Small intestine (tissue), 7 donors: Measurements from ENCODE around the gene STX8. TPM values are rescaled to one million over a fixed set of nuclear protein-coding genes. Genes with fewer than 3 reads are reported as not detected.
A peak's percentile ranks its signal among the peaks of the same experiment; 100 is the strongest.
"Not testable (repeated sequence)": the region's sequence is repeated elsewhere in the genome, so short reads cannot be mapped to it uniquely, and the experiment has no call there.

Experiments used
- DNase-seq, 2 donors: peaks; one replicate each; pipeline versions ENCODE4 v3.0.0 to v3.0.0-alpha.2; 2013
- FAIRE-seq: peaks from 2 replicates; lab custom pipeline; 2012; peaks lifted over from hg19 to GRCh38; lab: Jason Lieb, UNC
- H3K27ac ChIP-seq, 3 donors: one replicate each; pipeline ENCODE4 v1.5.1; 2013; ENCODE audit warnings: low read length in 2 of 3, mild to moderate bottlenecking in 2 of 3, control low read depth in 1 of 3, inconsistent platforms in 1 of 3, low read depth in 1 of 3, moderate library complexity in 1 of 3
- H3K27me3 ChIP-seq, 3 donors: one replicate each; pipeline ENCODE4 v1.6.1; 2013; ENCODE audit warnings: low read length in 3 of 3, inconsistent platforms in 1 of 3; ENCODE audit not compliant: control insufficient read depth in 3 of 3, insufficient read depth in 3 of 3
- H3K36me3 ChIP-seq, 3 donors: one replicate each; pipeline ENCODE4 v1.6.1; 2013; ENCODE audit warnings: low read length in 3 of 3, inconsistent platforms in 1 of 3, low read depth in 1 of 3, mild to moderate bottlenecking in 1 of 3, moderate library complexity in 1 of 3; ENCODE audit not compliant: control insufficient read depth in 3 of 3, insufficient read depth in 2 of 3
- H3K4me1 ChIP-seq, 3 donors: one replicate each; pipeline ENCODE4 v1.6.1; 2013; ENCODE audit warnings: low read length in 2 of 3, inconsistent platforms in 1 of 3, low read depth in 1 of 3, mild to moderate bottlenecking in 1 of 3, moderate library complexity in 1 of 3; ENCODE audit not compliant: control insufficient read depth in 3 of 3, insufficient read depth in 2 of 3
- H3K4me3 ChIP-seq, 3 donors: one replicate each; pipeline ENCODE4 v1.5.1; 2013; ENCODE audit warnings: low read length in 3 of 3, control low read depth in 1 of 3, inconsistent platforms in 1 of 3, low read depth in 1 of 3, mild to moderate bottlenecking in 1 of 3, moderate library complexity in 1 of 3
- H3K9me3 ChIP-seq, 2 donors: one replicate each; pipeline ENCODE4 v1.6.1; 2013; ENCODE audit warnings: low read depth in 1 of 2, low read length in 1 of 2; ENCODE audit not compliant: control insufficient read depth in 2 of 2, insufficient read depth in 1 of 2
- WGBS, 3 donors: extraction: QIAGEN DNeasy Blood & Tissue Kit; methylation state at CpG; one replicate each; pipeline ENCODE4 v1.1.7; 2013; 5-methylcytosine and 5-hydroxymethylcytosine counted together
- polyA plus RNA-seq, 4 donors: library from polyadenylated mRNA; stranded (reverse) in 3 of 4; unstranded in 1 of 4; fragments of 200-250 nt in 3 of 4; fragments of 120-200 nt in 1 of 4; gene quantifications; one replicate each; pipeline versions ENCODE4 v1.2.1 to v1.2.3, GENCODE V29; 2013
- donor health status: healthy with polysubstance abuse.
- donor health status: control.
- donor health status: control.
- donor health status: Bipolar disorder and iron deficiency.
- donor health status: healthy.

The STX8 gene
- polyA plus RNA-seq, 4 donors: 35.3 to 72.2 (median 51.8) TPM

DNA sequence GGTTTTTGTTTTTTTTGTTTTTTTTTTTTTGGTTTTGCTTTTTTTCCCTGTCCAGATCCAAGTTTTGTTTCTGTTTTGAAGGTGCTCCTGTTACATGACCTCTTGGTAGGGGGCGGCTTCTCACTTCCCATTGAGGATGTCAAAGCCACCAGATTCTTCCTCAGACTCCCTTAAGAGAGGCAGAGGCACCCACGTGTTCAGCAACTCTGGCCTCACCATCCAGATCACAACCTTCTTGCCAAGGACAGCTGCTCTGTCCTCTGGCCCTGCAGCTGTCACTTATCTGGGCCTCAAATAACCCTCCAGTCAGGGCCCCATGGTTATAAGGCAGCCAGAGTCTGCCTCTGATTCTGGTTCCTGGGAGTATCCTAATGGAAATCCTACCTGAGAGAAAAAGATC is 208.5 kb downstream of the STX8 start:
- Histone ChIP-seq H3K4me1 (peaks cover 0 to 5% (median 0%) of the 10 kb centered on the region in 3 donors), H3K9me3 (no peaks in the 10 kb centered on the region), H3K27me3 (no peaks in the 10 kb centered on the region), H3K36me3 (no peaks in the 10 kb centered on the region), H3K27ac (no peak overlapping the region), H3K4me3 (no peak overlapping the region)
- FAIRE-seq (no peak), DNase-seq (peak in 1 of 2 donors; percentile 44)
- 45 to 58% (median 48%) methylated on average over 2 of the region's 2 CpGs for whole genome bisulfite sequencing, 3 donors

- peaks cover 0 to 5% (median 0%) of the 10 kb centered on the region in 3 donors for H3K4me1 ChIP-seq
- no peak overlapping the region for H3K27ac ChIP-seq
- DNase-seq (no peak), FAIRE-seq (no peak)
- H3K27me3 ChIP-seq: no peaks in the 10 kb centered on the region
- no peaks in the 10 kb centered on the region for H3K9me3 ChIP-seq
- WGBS, 3 donors: 63 to 95% (median 72%) methylated on average over 3 of the region's 3 CpGs
- no peak overlapping the region for H3K4me3 ChIP-seq
- no peaks in the 10 kb centered on the region for H3K36me3 ChIP-seq
Measured at GRCh38 chr17:9364837-9365430, 210.7 kb downstream of the STX8 start.

DNA sequence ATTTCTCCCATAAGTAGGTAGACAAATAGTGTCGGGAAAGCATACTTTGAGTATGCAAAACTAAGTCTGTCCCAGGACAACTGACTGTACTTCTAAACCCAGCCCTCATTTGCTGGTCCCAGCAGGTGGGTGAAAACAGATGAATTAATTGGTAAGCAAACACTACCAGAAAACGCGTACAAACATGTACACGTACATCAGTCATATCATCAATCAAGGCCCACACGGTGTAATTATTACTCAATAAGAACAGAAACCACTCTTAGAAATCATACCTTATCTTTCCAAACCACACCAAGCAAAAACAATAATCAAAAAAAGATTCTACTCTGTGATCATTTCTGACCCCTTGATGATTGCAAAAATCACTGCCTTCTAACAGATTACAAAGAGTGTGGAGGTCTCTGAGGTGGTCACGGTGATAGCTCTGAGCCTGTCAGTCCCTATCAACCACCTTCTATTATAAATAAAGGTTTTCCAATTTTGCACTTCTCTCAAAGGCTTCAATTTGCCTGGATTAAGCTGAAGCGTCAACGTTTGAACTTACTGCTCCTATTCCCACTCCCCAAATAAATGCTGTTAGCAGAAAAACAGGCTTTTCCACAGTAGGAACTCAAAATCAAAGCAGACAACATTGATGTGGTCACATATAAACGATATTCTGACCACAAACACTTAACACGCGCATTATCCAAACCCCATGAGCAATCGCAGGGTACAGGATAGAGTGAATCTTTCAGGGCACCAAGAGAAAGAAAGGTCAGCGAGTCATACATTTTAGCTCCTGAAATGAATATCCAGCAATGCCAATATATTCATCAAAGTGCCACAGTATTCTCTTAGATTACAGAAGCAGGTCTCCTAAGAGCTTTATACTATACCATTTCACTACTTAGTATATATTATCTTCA is 211.9 kb downstream of the STX8 start:
- Histone ChIP-seq H3K27ac (no peak overlapping the region), H3K27me3 (no peaks in the 10 kb centered on the region), H3K4me1 (peaks cover 0 to 5% (median 0%) of the 10 kb centered on the region in 3 donors), H3K4me3 (no peak overlapping the region), H3K9me3 (no peaks in the 10 kb centered on the region), H3K36me3 (no peaks in the 10 kb centered on the region)
- 82 to 89% (median 82%) methylated on average over 13 of the region's 13 CpGs for WGBS, 3 donors
- no peak for FAIRE-seq
- no peak for DNase-seq

GRCh38 chr17:9361188-9361955 is 214.2 kb downstream of the STX8 start:
- Histone ChIP-seq H3K36me3 (no peaks in the 10 kb centered on the region), H3K27ac (peak overlapping the region in 1 of 3 donors; percentile 15), H3K4me3 (no peak overlapping the region), H3K27me3 (no peaks in the 10 kb centered on the region), H3K9me3 (no peaks in the 10 kb centered on the region), H3K4me1 (no peaks in the 10 kb centered on the region)
- FAIRE-seq (no peak), DNase-seq (peak; percentile 9 to 73)
- whole genome bisulfite sequencing, 3 donors: 68 to 82% (median 78%) methylated on average over 7 of the region's 7 CpGs

GRCh38 chr17:9360677-9361081 is 214.9 kb downstream of the STX8 start:
- H3K4me3 ChIP-seq: no peak overlapping the region
- H3K27me3 ChIP-seq: no peaks in the 10 kb centered on the region
- peak overlapping the region in 1 of 3 donors; percentile 15 for H3K27ac ChIP-seq
- 64 to 87% (median 83%) methylated on average over 13 of the region's 13 CpGs for WGBS, 3 donors
- H3K9me3 ChIP-seq: no peaks in the 10 kb centered on the region
- DNase-seq (peak in 1 of 2 donors; percentile 31), FAIRE-seq (no peak)
- no peaks in the 10 kb centered on the region for H3K4me1 ChIP-seq
- H3K36me3 ChIP-seq: no peaks in the 10 kb centered on the region

DNA sequence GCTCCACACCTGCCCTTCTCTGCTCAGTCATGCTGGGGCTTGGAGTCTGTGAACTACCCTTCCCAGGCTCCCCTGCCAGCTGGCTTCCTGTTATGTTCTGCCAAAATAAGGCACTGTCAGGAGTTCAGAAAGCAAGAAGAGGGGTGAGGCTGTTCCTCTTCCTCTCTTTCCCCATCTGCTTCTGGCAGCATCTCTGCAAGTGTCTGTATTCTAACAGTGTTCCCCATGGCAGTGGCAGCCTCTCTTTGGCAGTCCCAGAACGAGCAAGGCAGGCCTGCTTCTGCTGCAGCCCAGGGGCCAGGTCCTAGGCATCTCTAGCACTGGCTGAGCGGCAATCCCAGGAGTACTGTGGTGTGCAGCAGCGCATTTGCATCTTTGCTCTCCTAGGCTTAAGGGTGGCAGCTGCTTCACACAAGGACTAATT is 219.1 kb downstream of the STX8 start:
- Histone ChIP-seq H3K36me3 (no peaks in the 10 kb centered on the region), H3K27me3 (no peaks in the 10 kb centered on the region), H3K27ac (no peak overlapping the region), H3K4me1 (no peaks in the 10 kb centered on the region), H3K4me3 (no peak overlapping the region), H3K9me3 (no peaks in the 10 kb centered on the region)
- no peak for FAIRE-seq
- no peak for DNase-seq
- 77 to 92% (median 77%) methylated on average over 3 of the region's 3 CpGs for WGBS, 3 donors

DNA sequence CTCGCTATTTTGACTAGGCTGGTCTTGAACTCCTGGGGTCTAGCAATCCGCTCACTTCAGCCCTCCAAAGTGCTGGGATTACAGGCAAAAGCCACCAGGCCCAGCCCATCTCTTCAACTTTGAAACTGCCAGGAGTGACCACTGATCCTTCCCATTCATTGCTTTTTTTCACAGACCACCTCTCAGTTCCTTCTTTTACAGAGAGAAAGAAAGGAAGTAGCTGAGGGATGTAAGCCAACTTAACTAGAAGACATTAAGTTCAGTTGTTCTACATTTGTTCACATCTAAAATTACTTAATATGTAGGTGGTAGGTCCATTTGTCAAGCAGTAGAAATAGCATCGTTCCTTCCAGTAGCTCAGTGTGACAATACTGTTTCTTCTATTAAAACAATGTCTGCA is 219.8 kb downstream of the STX8 start:
- Histone ChIP-seq H3K4me1 (no peaks in the 10 kb centered on the region), H3K4me3 (no peak overlapping the region), H3K27me3 (no peaks in the 10 kb centered on the region), H3K27ac (no peak overlapping the region), H3K36me3 (no peaks in the 10 kb centered on the region), H3K9me3 (no peaks in the 10 kb centered on the region)
- WGBS, 3 donors: 92 to 98% (median 94%) methylated on average over 3 of the region's 3 CpGs
- DNase-seq: no peak
- FAIRE-seq: no peak

GRCh38 chr17:9355231-9355630 is 220.4 kb downstream of the STX8 start:
- H3K27me3 ChIP-seq, H3K27ac ChIP-seq, H3K36me3 ChIP-seq, H3K9me3 ChIP-seq, H3K4me1 ChIP-seq, H3K4me3 ChIP-seq, FAIRE-seq, DNase-seq: not testable (repeated sequence)
- 90 to 97% (median 93%) methylated on average over 8 to 10 of the region's 10 CpGs for WGBS, 3 donors
